H9 (cell line): ENCODE data around the gene UPF3A. TPM values are rescaled to one million over a fixed set of nuclear protein-coding genes. Genes with fewer than 3 reads are reported as not detected.
A peak's percentile ranks its signal among the peaks of the same experiment; 100 is the strongest.

Source experiments
- DNase-seq: peaks from one replicate; pipeline ENCODE4 v3.0.0-alpha.2; 2017
- H2AFZ ChIP-seq: one replicate; pipeline ENCODE4 v1.6.1; 2013; ENCODE audit warnings: mild to moderate bottlenecking, low read length, control low read depth, moderate library complexity
- H2AK5ac ChIP-seq: 2 replicates; pipeline ENCODE4 v1.6.1; 2013; ENCODE audit warnings: low read length, control low read depth, mixed read lengths; ENCODE audit not compliant: insufficient read length
- H2BK120ac ChIP-seq: one replicate; pipeline ENCODE4 v1.6.1; 2013; ENCODE audit warnings: low read depth, mild to moderate bottlenecking, low read length, control low read depth, inconsistent platforms; ENCODE audit not compliant: poor library complexity, severe bottlenecking
- H2BK12ac ChIP-seq: 2 replicates; pipeline ENCODE4 v1.6.1; 2013; ENCODE audit warnings: low read length, control low read depth, mixed read lengths, low read depth; ENCODE audit not compliant: insufficient read length
- H2BK15ac ChIP-seq: 2 replicates; pipeline ENCODE4 v1.6.1; 2013; ENCODE audit warnings: low read depth, low read length, control low read depth
- H2BK20ac ChIP-seq: one replicate; pipeline ENCODE4 v1.6.1; 2013; ENCODE audit warnings: low read depth, mild to moderate bottlenecking, low read length, control low read depth, inconsistent platforms; ENCODE audit not compliant: poor library complexity, severe bottlenecking
- H2BK5ac ChIP-seq: 2 replicates; pipeline ENCODE4 v1.6.1; 2013; ENCODE audit warnings: low read length, control low read depth, mixed read lengths; ENCODE audit not compliant: insufficient read length
- H3K14ac ChIP-seq: 2 replicates; pipeline ENCODE4 v1.6.1; 2013; ENCODE audit warnings: low read length, control low read depth; ENCODE audit not compliant: insufficient read depth
- H3K18ac ChIP-seq: 2 replicates; pipeline ENCODE4 v1.6.1; 2013; ENCODE audit warnings: low read depth, mild to moderate bottlenecking, mixed read lengths, low read length, control low read depth; ENCODE audit not compliant: insufficient read length
- H3K23ac ChIP-seq: 2 replicates; pipeline ENCODE4 v1.6.1; 2013; ENCODE audit warnings: low read length, control low read depth, mixed read lengths, low read depth; ENCODE audit not compliant: insufficient read length
- H3K23me2 ChIP-seq: 2 replicates; pipeline ENCODE4 v1.6.1; 2013; ENCODE audit warnings: low read depth, mild to moderate bottlenecking, mixed read lengths, low read length, control low read depth; ENCODE audit not compliant: insufficient read length, poor library complexity, severe bottlenecking
- H3K27ac ChIP-seq: 2 replicates; pipeline ENCODE4 v1.5.1; 2013; ENCODE audit warnings: low read length, control low read depth, mixed read lengths, low read depth; ENCODE audit not compliant: insufficient read length
- H3K27me3 ChIP-seq: 2 replicates; pipeline ENCODE4 v1.6.1; 2013; ENCODE audit warnings: low read length, control low read depth, inconsistent platforms; ENCODE audit not compliant: insufficient read depth
- H3K4ac ChIP-seq: 2 replicates; pipeline ENCODE4 v1.6.1; 2013; ENCODE audit warnings: low read depth, mild to moderate bottlenecking, control low read depth, inconsistent platforms, low read length, moderate library complexity
- H3K4me1 ChIP-seq: 2 replicates; pipeline ENCODE4 v1.6.1; 2013; ENCODE audit warnings: low read length, control low read depth, inconsistent platforms; ENCODE audit not compliant: insufficient read depth
- H3K4me2 ChIP-seq: 2 replicates; pipeline ENCODE4 v1.6.1; 2013; ENCODE audit warnings: low read length, control low read depth, mixed read lengths; ENCODE audit not compliant: insufficient read length, insufficient read depth
- H3K56ac ChIP-seq: 2 replicates; pipeline ENCODE4 v1.6.1; 2013; ENCODE audit warnings: low read depth, mild to moderate bottlenecking, mixed read lengths, low read length, control low read depth; ENCODE audit not compliant: insufficient read length
- H3K79me1 ChIP-seq: 2 replicates; pipeline ENCODE4 v1.6.1; 2013; ENCODE audit warnings: low read depth, mild to moderate bottlenecking, moderate library complexity, low read length, control low read depth, inconsistent platforms; ENCODE audit not compliant: insufficient read depth, poor library complexity, severe bottlenecking
- H3K79me2 ChIP-seq: 2 replicates; pipeline ENCODE4 v1.6.1; 2013; ENCODE audit warnings: low read length, control low read depth, inconsistent platforms; ENCODE audit not compliant: insufficient read depth
- H3K9ac ChIP-seq: 2 replicates; pipeline ENCODE4 v1.6.1; 2013; ENCODE audit warnings: low read length, control low read depth, mixed read lengths; ENCODE audit not compliant: insufficient read length; ENCODE audit errors: extremely low read depth
- H3K9me3 ChIP-seq: one replicate; pipeline ENCODE4 v1.6.1; 2013; ENCODE audit warnings: low read depth, low read length, inconsistent platforms; ENCODE audit not compliant: control insufficient read depth
- H3T11ph ChIP-seq: one replicate; pipeline ENCODE4 v1.6.1; 2013; ENCODE audit warnings: mild to moderate bottlenecking, low read length, control low read depth, inconsistent platforms
- H4K20me1 ChIP-seq: one replicate; pipeline ENCODE4 v1.6.1; 2013; ENCODE audit not compliant: control insufficient read depth, insufficient read length, insufficient read depth
- H4K5ac ChIP-seq: 2 replicates; pipeline ENCODE4 v1.6.1; 2013; ENCODE audit warnings: low read depth, mild to moderate bottlenecking, mixed read lengths, low read length, control low read depth; ENCODE audit not compliant: insufficient read length
- H4K8ac ChIP-seq: replicated peaks from 2 replicates; pipeline ENCODE4 v1.6.1; 2013; ENCODE audit warnings: low read length, control low read depth, mixed read lengths, low read depth; ENCODE audit not compliant: insufficient read length
- H4K91ac ChIP-seq: 2 replicates; pipeline ENCODE4 v1.6.1; 2013; ENCODE audit warnings: low read depth, mild to moderate bottlenecking, moderate library complexity, mixed read lengths, low read length, control low read depth; ENCODE audit not compliant: insufficient read length
- H3K27ac Mint-ChIP-seq, 3 experiments: 2 replicates in 2 of 3; 3 replicates in 1 of 3; pipeline ENCODE4 v1.8.0; 2020 to 2021; ENCODE audit warnings: mixed read lengths in 3 of 3, mild to moderate bottlenecking in 1 of 3, moderate library complexity in 1 of 3
- H3K27me3 Mint-ChIP-seq: 2 replicates; pipeline ENCODE4 v1.8.0; 2021; ENCODE audit warnings: low read depth, mild to moderate bottlenecking, moderate library complexity, mixed read lengths
- H3K36me3 Mint-ChIP-seq, 3 experiments: 2 replicates in 2 of 3; 3 replicates in 1 of 3; pipeline ENCODE4 v1.8.0; 2020 to 2021; ENCODE audit warnings: low read depth in 3 of 3, mixed read lengths in 3 of 3; ENCODE audit not compliant: insufficient read depth in 1 of 3
- H3K4me1 Mint-ChIP-seq, 2 experiments: 2 replicates each; pipeline ENCODE4 v1.8.0; 2020; ENCODE audit warnings: mixed read lengths in 2 of 2
- H3K4me3 Mint-ChIP-seq, 2 experiments: 2 replicates in 1 of 2; 3 replicates in 1 of 2; pipeline ENCODE4 v1.8.0; 2020 to 2021; ENCODE audit warnings: mild to moderate bottlenecking in 2 of 2, mixed read lengths in 2 of 2, moderate library complexity in 1 of 2
- H3K9me3 Mint-ChIP-seq, 2 experiments: 2 replicates in 1 of 2; 3 replicates in 1 of 2; pipeline ENCODE4 v1.8.0; 2020; ENCODE audit warnings: mild to moderate bottlenecking in 2 of 2, mixed read lengths in 2 of 2, moderate library complexity in 1 of 2
- WGBS: extraction: QIAGEN DNeasy Blood & Tissue Kit; methylation state at CpG from one replicate; pipeline ENCODE4 v1.1.7; 2013; ENCODE audit warnings: missing lambda C conversion rate, low lambda C conversion rate, mixed read lengths; ENCODE audit not compliant: insufficient read length; ENCODE audit errors: extremely low coverage; 5-methylcytosine and 5-hydroxymethylcytosine counted together
- total RNA-seq: library from RNA; stranded (reverse); gene quantifications from 2 replicates; pipeline ENCODE4 v1.2.1, GENCODE V29; 2021
- TF ChIP-seq, protein P1 (sequence below): fragments of 200-600 bp; sonication (generic); conservative IDR thresholded peaks from 3 replicates; pipeline ENCODE4 v1.8.0; 2021; ENCODE audit warnings: antibody characterized with exemption, mild to moderate bottlenecking

Gene UPF3A
- total RNA-seq, 1 experiment from 2014 or later = 81.8 TPM

DNA sequence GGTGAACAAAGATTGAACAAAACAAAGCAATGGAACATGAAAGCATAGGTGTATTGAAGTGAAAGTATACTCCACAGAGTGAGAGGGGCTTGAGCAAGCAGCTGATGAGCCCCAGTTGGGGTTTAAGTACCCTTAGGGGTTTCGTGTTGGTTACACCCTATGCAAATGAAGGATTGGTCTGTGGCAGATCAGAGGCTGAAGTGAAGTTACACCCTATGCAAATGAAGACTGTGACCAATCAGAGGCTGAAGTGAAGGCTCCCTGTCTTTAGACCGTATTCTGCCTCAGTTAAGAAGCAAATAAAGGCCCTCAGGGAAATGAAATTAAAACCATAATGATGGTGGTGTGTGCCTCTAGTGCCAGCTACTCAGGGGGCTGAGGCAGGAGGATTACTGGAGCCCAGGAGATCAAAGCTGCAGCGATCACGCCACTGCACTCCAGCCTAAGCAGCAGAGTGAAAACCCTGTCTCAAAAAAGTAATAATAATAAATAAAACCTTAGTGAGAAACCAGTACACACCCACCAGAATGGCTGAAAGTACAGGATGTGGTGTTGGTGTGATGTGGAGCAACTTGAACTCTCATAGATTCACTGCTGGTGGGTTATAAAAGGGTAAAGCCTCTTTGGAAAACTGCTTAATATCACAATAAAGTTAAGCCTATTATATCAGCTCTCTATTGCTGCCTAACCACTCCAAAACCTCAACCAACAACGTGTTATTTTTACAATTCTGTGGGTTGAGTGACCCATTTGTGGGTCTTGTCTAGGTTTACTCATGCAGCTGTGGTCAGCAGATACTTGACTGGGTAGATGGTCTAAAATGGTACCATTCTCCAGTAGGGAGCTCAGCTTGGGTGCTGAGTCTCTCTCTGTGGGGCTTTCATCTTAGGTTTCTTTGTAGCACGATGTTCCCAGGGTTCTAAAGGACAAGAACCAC is 12.8 kb upstream of the UPF3A start:
- H3K79me1 ChIP-seq = no peaks in the 10 kb centered on the region
- no peak overlapping the region for H3K23ac ChIP-seq
- TF ChIP-seq, protein P1, sequence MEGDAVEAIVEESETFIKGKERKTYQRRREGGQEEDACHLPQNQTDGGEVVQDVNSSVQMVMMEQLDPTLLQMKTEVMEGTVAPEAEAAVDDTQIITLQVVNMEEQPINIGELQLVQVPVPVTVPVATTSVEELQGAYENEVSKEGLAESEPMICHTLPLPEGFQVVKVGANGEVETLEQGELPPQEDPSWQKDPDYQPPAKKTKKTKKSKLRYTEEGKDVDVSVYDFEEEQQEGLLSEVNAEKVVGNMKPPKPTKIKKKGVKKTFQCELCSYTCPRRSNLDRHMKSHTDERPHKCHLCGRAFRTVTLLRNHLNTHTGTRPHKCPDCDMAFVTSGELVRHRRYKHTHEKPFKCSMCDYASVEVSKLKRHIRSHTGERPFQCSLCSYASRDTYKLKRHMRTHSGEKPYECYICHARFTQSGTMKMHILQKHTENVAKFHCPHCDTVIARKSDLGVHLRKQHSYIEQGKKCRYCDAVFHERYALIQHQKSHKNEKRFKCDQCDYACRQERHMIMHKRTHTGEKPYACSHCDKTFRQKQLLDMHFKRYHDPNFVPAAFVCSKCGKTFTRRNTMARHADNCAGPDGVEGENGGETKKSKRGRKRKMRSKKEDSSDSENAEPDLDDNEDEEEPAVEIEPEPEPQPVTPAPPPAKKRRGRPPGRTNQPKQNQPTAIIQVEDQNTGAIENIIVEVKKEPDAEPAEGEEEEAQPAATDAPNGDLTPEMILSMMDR = no peak
- no peak overlapping the region for H3T11ph ChIP-seq
- H3K4me1 ChIP-seq = no peaks in the 10 kb centered on the region
- no peak overlapping the region for H2BK12ac ChIP-seq
- H3K27ac ChIP-seq = no peak overlapping the region
- no peak overlapping the region for H2BK5ac ChIP-seq
- H2BK20ac ChIP-seq = no peak overlapping the region
- no peak overlapping the region for H4K5ac ChIP-seq
- no peak overlapping the region for H2AFZ ChIP-seq
- no peaks in the 10 kb centered on the region for H3K4me1 Mint-ChIP-seq
- no peak overlapping the region for H4K8ac ChIP-seq
- no peak overlapping the region for H3K18ac ChIP-seq
- no peak for DNase-seq
- H3K9me3 ChIP-seq = no peaks in the 10 kb centered on the region
- no peaks in the 10 kb centered on the region for H3K27me3 ChIP-seq
- H2BK15ac ChIP-seq = no peak overlapping the region
- H3K27me3 Mint-ChIP-seq = no peaks in the 10 kb centered on the region; the same call in 1 of the 2 replicates
- no peak overlapping the region for H2AK5ac ChIP-seq
- no peak overlapping the region for H4K91ac ChIP-seq
- no peaks in the 10 kb centered on the region for H3K79me2 ChIP-seq
- WGBS = no CpG with 5 or more reads among the region's 6 CpGs
- H3K9me3 Mint-ChIP-seq = no peaks in the 10 kb centered on the region
- H3K4ac ChIP-seq = no peak overlapping the region
- no peaks in the 10 kb centered on the region for H3K23me2 ChIP-seq
- no peak overlapping the region for H2BK120ac ChIP-seq
- no peak overlapping the region for H3K56ac ChIP-seq
- H3K4me3 Mint-ChIP-seq = no peak overlapping the region
- no peak overlapping the region for H3K9ac ChIP-seq
- H3K27ac Mint-ChIP-seq = peak overlapping the region in 1 of 3 experiments; percentile 5; a peak in 1 of 7 replicates
- H3K14ac ChIP-seq = no peak overlapping the region
- H3K4me2 ChIP-seq = no peak overlapping the region
- H3K36me3 Mint-ChIP-seq = peaks cover 54 to 82% (median 76%) of the 10 kb centered on the region in 3 experiments
- H4K20me1 ChIP-seq = no peaks in the 10 kb centered on the region
